Esophagus muscularis mucosa (tissue), 4 donors: ENCODE results near the gene TENM3. TPM values are rescaled to one million over a fixed set of nuclear protein-coding genes. Genes with fewer than 3 reads are reported as not detected.

Experiments
- DNase-seq: peaks from one replicate; pipeline ENCODE4 v3.0.0-alpha.2; 2017; ENCODE audit errors: extremely low spot score
- H3K27ac ChIP-seq, 4 donors: fragments of 200-600 bp; sonication (generic); replicated peaks in 1 of 4; 1 replicate in 3 of 4; 2 replicates in 1 of 4; pipeline ENCODE4 v1.5.1; 2016 to 2019; ENCODE audit warnings: mild to moderate bottlenecking in 1 of 4
- H3K27me3 ChIP-seq, 4 donors: fragments of 200-600 bp; sonication (generic); one replicate each; pipeline versions ENCODE4 v1.5.1 to v1.6.0; 2016 to 2019
- H3K36me3 ChIP-seq, 4 donors: fragments of 200-600 bp; sonication (generic); one replicate each; pipeline ENCODE4 v1.5.1; 2016 to 2019
- H3K4me1 ChIP-seq, 4 donors: fragments of 200-600 bp; sonication (generic); one replicate each; pipeline ENCODE4 v1.5.1; 2016 to 2019
- H3K4me3 ChIP-seq, 4 donors: fragments of 200-600 bp; sonication (generic); 1 replicate in 2 of 4; 2 replicates in 2 of 4; pipeline ENCODE4 v1.5.1; 2016 to 2019; ENCODE audit warnings: mild to moderate bottlenecking in 4 of 4, moderate library complexity in 1 of 4
- H3K9me3 ChIP-seq, 4 donors: fragments of 200-600 bp; sonication (generic); 1 replicate in 3 of 4; 2 replicates in 1 of 4; pipeline ENCODE4 v1.5.1; 2016 to 2019
- EP300 ChIP-seq: sonication (generic); formaldehyde crosslinking; IDR thresholded peaks from one replicate; pipeline ENCODE4 v1.6.1; 2017; ENCODE audit warnings: antibody characterized with exemption
- POLR2A ChIP-seq: fragments of 450-650 bp; IDR thresholded peaks from one replicate; pipeline ENCODE4 v1.6.1; 2017; ENCODE audit warnings: antibody characterized with exemption, moderate library complexity, mild to moderate bottlenecking, low read depth
- POLR2AphosphoS5 ChIP-seq, 2 donors: sonication (generic); formaldehyde crosslinking; IDR thresholded peaks; one replicate each; pipeline ENCODE4 v1.6.1; 2017; ENCODE audit warnings: antibody characterized with exemption in 2 of 2
- WGBS: methylation state at CpG from one replicate; pipeline ENCODE4 v1.1.5; 2018; 5-methylcytosine and 5-hydroxymethylcytosine counted together
- intact Hi-C: fragments of 100-400 bp; cut with DNase I; formaldehyde crosslinking; loops from one replicate; pipeline ENCODE4 v1.15.1; 2023
- total RNA-seq, 4 donors: library from RNA; depleted of rRNA; stranded (reverse); fragments of >200 nt; gene quantifications; one replicate each; pipeline versions ENCODE4 v1.1.0 to v1.2.1, GENCODE V29; 2016
- TF ChIP-seq, protein P1 (sequence below), 3 experiments: fragments of 200-600 bp in 2 of 3; fragments of 450-650 bp in 1 of 3; sonication (generic) in 2 of 3; IDR thresholded peaks; one replicate each; pipeline ENCODE4 v1.5.1; 2017 to 2019; ENCODE audit warnings: antibody characterized with exemption in 3 of 3, mild to moderate bottlenecking in 2 of 3, moderate library complexity in 1 of 3

Gene TENM3
- total RNA-seq, 4 donors from 2014 or later: 16.2 to 30.5 (median 28.3) TPM

DNA sequence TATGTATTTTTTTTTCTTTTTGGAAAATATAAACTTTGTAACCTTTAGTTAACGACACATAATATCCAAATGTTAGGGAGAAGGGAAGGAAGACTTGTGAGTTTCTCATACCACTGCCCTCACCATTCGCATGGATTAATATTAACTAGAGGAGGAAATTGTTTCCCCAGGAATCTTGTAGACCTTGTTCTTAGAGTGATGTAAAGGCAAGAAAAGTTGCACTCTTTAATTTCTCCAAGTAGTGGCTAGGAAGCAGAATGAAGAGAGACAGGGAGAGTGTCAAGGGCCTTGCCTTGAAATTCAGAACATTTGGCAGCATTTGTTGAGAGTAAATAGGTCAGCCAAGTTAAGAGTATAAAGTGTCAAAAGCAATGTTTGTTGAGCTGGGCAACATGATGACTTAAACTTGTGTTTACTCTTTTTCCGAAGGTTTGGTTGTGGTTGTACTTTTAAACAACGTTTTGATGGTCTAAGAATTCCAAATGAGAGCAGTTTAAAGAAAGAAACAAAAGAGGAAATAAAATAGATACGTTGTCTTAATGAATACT is 105.7 kb downstream of the TENM3 start:
- TF ChIP-seq EP300: no peak
- TF ChIP-seq, protein P1, sequence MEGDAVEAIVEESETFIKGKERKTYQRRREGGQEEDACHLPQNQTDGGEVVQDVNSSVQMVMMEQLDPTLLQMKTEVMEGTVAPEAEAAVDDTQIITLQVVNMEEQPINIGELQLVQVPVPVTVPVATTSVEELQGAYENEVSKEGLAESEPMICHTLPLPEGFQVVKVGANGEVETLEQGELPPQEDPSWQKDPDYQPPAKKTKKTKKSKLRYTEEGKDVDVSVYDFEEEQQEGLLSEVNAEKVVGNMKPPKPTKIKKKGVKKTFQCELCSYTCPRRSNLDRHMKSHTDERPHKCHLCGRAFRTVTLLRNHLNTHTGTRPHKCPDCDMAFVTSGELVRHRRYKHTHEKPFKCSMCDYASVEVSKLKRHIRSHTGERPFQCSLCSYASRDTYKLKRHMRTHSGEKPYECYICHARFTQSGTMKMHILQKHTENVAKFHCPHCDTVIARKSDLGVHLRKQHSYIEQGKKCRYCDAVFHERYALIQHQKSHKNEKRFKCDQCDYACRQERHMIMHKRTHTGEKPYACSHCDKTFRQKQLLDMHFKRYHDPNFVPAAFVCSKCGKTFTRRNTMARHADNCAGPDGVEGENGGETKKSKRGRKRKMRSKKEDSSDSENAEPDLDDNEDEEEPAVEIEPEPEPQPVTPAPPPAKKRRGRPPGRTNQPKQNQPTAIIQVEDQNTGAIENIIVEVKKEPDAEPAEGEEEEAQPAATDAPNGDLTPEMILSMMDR (IDR thresholded peaks at IDR 0.05): no peak
- TF ChIP-seq POLR2A: no peak
- TF ChIP-seq POLR2AphosphoS5 (IDR thresholded peaks at IDR 0.05): no peak
- 67% methylated on average over 5 of the region's 5 CpGs for WGBS
- H3K4me1 ChIP-seq: no peaks in the 10 kb centered on the region
- no peaks in the 10 kb centered on the region for H3K36me3 ChIP-seq
- intact Hi-C loops: no loop called here
- no peak for DNase-seq
- no peaks in the 10 kb centered on the region for H3K9me3 ChIP-seq
- no peak overlapping the region for H3K27ac ChIP-seq
- no peaks in the 10 kb centered on the region for H3K27me3 ChIP-seq
- H3K4me3 ChIP-seq: no peak overlapping the region

DNA sequence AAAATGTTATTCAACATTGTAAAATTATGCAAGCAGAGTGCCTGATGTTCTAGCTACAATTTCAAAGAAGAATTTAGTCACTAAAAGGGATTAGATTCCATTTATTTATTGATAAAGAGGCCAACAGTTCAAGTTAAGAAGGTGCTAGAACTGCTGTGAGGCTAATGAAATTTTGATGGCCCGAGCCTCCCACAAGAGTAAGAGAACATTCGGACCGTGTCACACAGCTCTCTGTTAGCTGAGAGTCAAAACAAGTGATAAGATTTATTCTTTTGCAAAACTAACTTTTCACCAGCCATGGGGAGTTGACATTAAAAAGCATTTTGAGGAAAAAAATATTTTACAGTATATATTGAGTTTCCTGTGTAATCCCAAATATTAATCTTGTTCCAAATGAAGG is 106.8 kb downstream of the TENM3 start:
- WGBS: 76% methylated on average over 3 of the region's 3 CpGs
- Histone ChIP-seq H3K36me3 (no peaks in the 10 kb centered on the region), H3K27ac (no peak overlapping the region), H3K4me1 (no peaks in the 10 kb centered on the region), H3K4me3 (no peak overlapping the region), H3K9me3 (no peaks in the 10 kb centered on the region), H3K27me3 (no peaks in the 10 kb centered on the region)
- intact Hi-C loops: no loop called here
- TF ChIP-seq POLR2AphosphoS5 (IDR thresholded peaks at IDR 0.05): no peak
- no peak for TF ChIP-seq EP300
- no peak for DNase-seq

DNA sequence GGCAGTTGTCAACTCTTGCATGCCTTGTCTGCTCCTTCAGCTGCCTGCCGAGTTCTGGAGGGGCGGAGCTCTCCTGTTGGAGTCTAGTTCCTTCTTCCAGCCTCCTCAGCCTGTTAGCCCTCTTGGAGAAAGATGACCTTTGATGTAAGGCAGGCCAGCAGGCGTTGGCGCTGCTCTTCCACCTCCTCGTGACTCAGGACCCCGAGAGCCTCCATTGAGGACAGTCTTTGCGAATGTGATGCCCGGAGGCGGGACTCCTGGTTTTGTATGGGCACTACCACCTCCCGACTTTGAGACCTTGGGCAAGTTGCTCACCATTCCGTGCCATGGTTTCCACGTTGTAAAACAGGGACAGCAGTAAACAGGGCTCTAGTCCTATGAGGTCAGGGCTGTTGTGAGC is 108.3 kb downstream of the TENM3 start:
- H3K4me3 ChIP-seq: no peak overlapping the region
- TF ChIP-seq POLR2AphosphoS5 (IDR thresholded peaks at IDR 0.05) (no peak), EP300 (no peak), POLR2A (no peak)
- TF ChIP-seq, protein P1 (IDR thresholded peaks at IDR 0.05): no peak
- no peak for DNase-seq
- intact Hi-C loops: no loop called here
- H3K27ac ChIP-seq: no peak overlapping the region
- H3K27me3 ChIP-seq: no peaks in the 10 kb centered on the region
- WGBS: 90% methylated on average over 12 of the region's 12 CpGs
- no peaks in the 10 kb centered on the region for H3K4me1 ChIP-seq
- no peaks in the 10 kb centered on the region for H3K36me3 ChIP-seq
- no peaks in the 10 kb centered on the region for H3K9me3 ChIP-seq

DNA sequence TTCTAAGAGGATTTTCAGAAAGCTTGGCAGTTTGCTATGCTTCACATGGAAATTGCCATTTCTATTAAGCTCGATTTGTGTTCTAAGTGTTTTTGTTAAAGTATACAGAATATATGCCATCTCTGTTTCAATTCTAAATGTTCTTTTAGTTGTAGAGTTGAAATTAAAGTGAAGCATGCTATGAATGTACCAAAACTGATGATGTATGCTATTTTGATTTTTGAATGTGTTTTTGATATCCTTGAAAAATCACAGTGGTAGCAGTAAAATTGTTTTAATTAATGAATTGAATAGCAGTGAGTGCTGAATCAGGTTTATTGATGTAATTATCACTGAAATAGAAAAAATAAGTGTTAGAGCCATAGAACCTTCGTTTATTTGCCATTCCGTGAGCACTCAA is 110.9 kb downstream of the TENM3 start:
- H3K9me3 ChIP-seq: no peaks in the 10 kb centered on the region
- intact Hi-C loops: no loop called here
- 86% methylated on average over 3 of the region's 3 CpGs for WGBS
- no peak overlapping the region for H3K27ac ChIP-seq
- H3K27me3 ChIP-seq: no peaks in the 10 kb centered on the region
- H3K36me3 ChIP-seq: no peaks in the 10 kb centered on the region
- no peaks in the 10 kb centered on the region for H3K4me1 ChIP-seq
- DNase-seq: no peak
- TF ChIP-seq, protein P1 (IDR thresholded peaks at IDR 0.05): no peak
- TF ChIP-seq POLR2A (no peak), EP300 (no peak), POLR2AphosphoS5 (IDR thresholded peaks at IDR 0.05) (no peak)
- no peak overlapping the region for H3K4me3 ChIP-seq

DNA sequence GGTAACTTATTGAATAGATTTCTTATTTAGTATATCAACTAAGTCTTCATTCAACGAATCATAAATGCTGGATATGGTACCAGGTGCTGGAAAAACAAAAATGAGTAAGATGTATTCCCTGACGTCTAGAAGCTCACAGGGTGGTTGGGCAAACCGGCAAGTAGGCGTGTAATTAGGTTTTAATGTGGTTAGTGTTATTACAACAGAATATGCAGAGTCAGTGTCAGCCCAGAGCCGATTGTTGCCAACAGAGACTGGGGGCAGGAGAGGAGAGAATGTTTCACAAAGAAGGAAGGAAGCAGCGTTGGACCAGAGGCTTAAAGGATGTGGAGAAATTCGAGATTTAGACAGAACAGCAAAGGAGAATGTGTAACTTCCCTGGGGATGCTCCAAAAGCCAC is 111.7 kb downstream of the TENM3 start:
- TF ChIP-seq, protein P1 (IDR thresholded peaks at IDR 0.05): no peak
- TF ChIP-seq POLR2A: no peak
- TF ChIP-seq EP300: no peak
- WGBS: 40% methylated on average over 7 of the region's 7 CpGs

More for the DNA sequence above, 111.7 kb downstream of the TENM3 start:
- Histone ChIP-seq H3K27ac (no peak overlapping the region), H3K36me3 (no peaks in the 10 kb centered on the region), H3K4me1 (no peaks in the 10 kb centered on the region), H3K9me3 (no peaks in the 10 kb centered on the region), H3K4me3 (no peak overlapping the region), H3K27me3 (no peaks in the 10 kb centered on the region)
- DNase-seq: no peak
- intact Hi-C loops: no loop called here
